ENCODE measurements around the gene SH3RF1.

DNA sequence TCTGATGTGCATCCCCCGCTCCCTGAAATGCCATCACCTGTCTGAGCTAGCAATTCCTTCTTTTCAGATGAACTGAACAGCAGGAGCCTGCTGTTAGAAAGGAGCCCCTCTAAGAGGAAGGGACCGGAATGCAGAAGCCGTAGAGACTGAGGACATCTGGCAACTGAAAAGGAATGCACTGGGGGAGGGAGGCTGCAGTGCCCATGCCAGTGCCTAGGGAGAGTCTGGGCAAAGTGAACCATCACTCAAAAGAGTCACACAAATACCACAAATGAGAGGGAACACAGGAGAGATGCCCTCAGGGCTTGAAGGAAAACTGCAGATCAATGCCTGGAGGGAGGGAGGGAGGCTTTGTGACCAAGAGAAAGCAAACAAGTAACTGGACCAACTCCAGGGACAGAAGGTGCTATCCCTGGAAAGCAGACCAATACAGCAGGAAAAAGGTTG is 166.8 kb downstream of the SH3RF1 start:
- TF ChIP-seq, protein P1, sequence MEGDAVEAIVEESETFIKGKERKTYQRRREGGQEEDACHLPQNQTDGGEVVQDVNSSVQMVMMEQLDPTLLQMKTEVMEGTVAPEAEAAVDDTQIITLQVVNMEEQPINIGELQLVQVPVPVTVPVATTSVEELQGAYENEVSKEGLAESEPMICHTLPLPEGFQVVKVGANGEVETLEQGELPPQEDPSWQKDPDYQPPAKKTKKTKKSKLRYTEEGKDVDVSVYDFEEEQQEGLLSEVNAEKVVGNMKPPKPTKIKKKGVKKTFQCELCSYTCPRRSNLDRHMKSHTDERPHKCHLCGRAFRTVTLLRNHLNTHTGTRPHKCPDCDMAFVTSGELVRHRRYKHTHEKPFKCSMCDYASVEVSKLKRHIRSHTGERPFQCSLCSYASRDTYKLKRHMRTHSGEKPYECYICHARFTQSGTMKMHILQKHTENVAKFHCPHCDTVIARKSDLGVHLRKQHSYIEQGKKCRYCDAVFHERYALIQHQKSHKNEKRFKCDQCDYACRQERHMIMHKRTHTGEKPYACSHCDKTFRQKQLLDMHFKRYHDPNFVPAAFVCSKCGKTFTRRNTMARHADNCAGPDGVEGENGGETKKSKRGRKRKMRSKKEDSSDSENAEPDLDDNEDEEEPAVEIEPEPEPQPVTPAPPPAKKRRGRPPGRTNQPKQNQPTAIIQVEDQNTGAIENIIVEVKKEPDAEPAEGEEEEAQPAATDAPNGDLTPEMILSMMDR (IDR thresholded peaks at IDR 0.05): no peak
- TF ChIP-seq POLR2A (IDR thresholded peaks at IDR 0.05; ENCODE audit: low read depth): no peak
- no peak for TF ChIP-seq EP300 (IDR thresholded peaks at IDR 0.05)
- TF ChIP-seq POLR2AphosphoS5 (IDR thresholded peaks at IDR 0.05): no peak

All from esophagus muscularis mucosa (tissue), 4 donors.